ENCODE data around the gene HDGFL2.

Gene HDGFL2

DNA sequence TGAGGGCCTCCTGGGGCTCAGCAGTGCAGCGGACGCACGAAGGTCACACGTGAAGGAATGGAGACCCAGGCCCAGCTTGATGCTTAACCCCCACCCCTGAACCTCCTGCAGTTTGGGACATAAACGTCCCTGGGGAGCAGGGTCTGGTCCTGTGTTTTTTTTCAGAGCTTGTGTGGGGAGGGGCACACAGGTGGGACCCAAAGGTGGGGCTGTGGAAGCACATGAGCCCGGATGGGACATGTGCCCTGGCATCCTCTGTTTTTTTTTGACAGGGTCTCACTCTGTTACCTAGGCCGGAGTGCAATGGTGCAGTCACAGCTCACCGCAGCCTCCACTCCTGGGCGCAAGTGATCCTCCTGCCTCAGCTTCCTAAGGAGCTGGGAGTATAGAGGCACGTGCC lies 35.0 kb upstream of the HDGFL2 start:
- Histone ChIP-seq H4K20me1 (ENCODE audit: insufficient read depth) (0 out of 2 replicates have a peak, but pooled peaks cover 5% of the 10 kb centered on the region), H3K4me1 (ENCODE audit: low read depth, poor library complexity, severe bottlenecking) (no peaks in the 10 kb centered on the region), H3K9ac (no peak overlapping the region), H3K4me3 (IDR thresholded peaks at IDR 0.05; ENCODE audit: insufficient read depth, low read depth, low read length) (no peak overlapping the region), H3K36me3 (ENCODE audit: insufficient read depth) (no peaks in the 10 kb centered on the region), H3K27me3 (ENCODE audit: insufficient read depth, low read depth) (no peaks in the 10 kb centered on the region), H2AFZ (ENCODE audit: low read depth) (no peak overlapping the region), H3K4me2 (no peak overlapping the region), H3K27ac (no peak overlapping the region), H3K79me2 (ENCODE audit: insufficient read depth, low read depth) (no peaks in the 10 kb centered on the region)
- TF ChIP-seq, protein P1, sequence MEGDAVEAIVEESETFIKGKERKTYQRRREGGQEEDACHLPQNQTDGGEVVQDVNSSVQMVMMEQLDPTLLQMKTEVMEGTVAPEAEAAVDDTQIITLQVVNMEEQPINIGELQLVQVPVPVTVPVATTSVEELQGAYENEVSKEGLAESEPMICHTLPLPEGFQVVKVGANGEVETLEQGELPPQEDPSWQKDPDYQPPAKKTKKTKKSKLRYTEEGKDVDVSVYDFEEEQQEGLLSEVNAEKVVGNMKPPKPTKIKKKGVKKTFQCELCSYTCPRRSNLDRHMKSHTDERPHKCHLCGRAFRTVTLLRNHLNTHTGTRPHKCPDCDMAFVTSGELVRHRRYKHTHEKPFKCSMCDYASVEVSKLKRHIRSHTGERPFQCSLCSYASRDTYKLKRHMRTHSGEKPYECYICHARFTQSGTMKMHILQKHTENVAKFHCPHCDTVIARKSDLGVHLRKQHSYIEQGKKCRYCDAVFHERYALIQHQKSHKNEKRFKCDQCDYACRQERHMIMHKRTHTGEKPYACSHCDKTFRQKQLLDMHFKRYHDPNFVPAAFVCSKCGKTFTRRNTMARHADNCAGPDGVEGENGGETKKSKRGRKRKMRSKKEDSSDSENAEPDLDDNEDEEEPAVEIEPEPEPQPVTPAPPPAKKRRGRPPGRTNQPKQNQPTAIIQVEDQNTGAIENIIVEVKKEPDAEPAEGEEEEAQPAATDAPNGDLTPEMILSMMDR (conservative IDR thresholded peaks at IDR 0.05; ENCODE audit: low read depth, low read length), result no peak

DNA sequence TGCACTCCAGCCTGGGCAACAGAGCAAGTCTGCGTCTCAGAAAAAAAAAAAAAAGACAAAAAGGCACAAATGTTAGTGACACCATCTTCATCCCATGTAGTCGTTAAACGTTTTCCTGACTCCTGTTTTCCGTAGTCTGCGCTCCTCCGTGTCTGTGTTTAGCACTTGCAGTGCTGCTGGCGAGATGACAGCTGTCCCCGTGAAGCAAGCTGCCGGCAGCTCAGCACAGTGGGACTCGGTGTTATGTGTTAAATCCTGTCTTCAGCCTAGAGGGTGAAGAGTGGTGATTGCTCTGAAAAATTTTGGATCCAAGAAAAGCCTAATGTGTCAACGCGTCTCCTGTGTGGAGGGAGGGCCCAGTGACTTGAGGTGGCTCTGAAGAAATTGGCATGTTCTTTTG lies 32.9 kb upstream of the HDGFL2 start:
- Histone ChIP-seq H2AFZ (ENCODE audit: low read depth) (no peak overlapping the region), H3K9ac (no peak overlapping the region), H3K27me3 (ENCODE audit: insufficient read depth, low read depth) (no peaks in the 10 kb centered on the region), H3K27ac (no peak overlapping the region), H3K36me3 (ENCODE audit: insufficient read depth) (no peaks in the 10 kb centered on the region), H3K4me3 (IDR thresholded peaks at IDR 0.05; ENCODE audit: insufficient read depth, low read depth, low read length) (no peak overlapping the region), H3K79me2 (ENCODE audit: insufficient read depth, low read depth) (no peaks in the 10 kb centered on the region), H4K20me1 (ENCODE audit: insufficient read depth) (0 out of 2 replicates have a peak, but pooled peaks cover 5% of the 10 kb centered on the region), H3K4me2 (no peak overlapping the region), H3K4me1 (ENCODE audit: low read depth, poor library complexity, severe bottlenecking) (no peaks in the 10 kb centered on the region)
- TF ChIP-seq, protein P1 (conservative IDR thresholded peaks at IDR 0.05; ENCODE audit: low read depth, low read length), result no peak

DNA sequence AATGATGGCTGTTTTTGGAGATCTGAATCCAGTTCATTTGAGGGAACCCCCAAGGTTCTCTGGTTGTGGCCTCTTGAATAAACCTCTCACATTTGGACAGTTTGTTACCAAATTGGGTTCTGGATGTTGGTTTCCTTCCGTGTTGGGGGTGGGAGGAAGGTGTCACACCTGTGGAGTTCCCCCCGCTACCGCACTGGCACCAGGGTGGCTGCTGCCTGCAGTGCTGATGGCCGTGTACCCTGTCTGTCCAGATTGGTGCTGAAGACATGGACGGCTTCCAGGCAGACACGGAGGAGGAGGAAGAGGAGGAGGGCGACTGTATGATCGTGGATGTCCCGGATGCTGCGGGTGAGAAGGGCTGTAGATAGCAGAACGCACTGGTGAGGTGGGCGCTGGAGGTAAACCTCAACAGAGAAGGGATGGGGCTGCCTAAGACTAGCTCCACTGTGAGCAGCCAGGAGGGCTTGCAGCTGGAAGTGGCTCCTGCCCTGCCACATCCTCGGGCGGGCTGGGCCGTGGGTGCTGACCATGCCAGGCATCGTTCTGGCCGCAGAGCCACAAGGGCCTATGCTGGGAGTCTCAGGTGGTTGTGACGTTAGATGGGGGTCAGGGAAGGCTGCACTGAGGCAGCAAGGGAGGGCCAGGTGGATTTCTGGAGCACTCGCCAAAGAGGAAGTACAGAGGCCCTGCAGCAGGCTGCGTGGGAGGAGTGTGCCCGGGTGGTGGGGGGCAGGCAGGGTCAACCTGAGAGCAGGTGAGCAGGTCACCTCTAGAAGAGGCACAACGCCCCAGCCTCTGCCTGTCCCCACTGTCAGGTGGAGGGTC lies 29.9 kb upstream of the HDGFL2 start:
- no peaks in the 10 kb centered on the region for H3K4me1 ChIP-seq (ENCODE audit: low read depth, poor library complexity, severe bottlenecking)
- no peak overlapping the region for H2AFZ ChIP-seq (ENCODE audit: low read depth)
- TF ChIP-seq, protein P1 (conservative IDR thresholded peaks at IDR 0.05; ENCODE audit: low read depth, low read length), result no peak
- no peaks in the 10 kb centered on the region for H3K79me2 ChIP-seq (ENCODE audit: insufficient read depth, low read depth)
- no peak overlapping the region for H3K4me2 ChIP-seq
- H3K27ac ChIP-seq, result no peak overlapping the region
- H3K9ac ChIP-seq, result no peak overlapping the region
- no peak overlapping the region for H3K4me3 ChIP-seq (IDR thresholded peaks at IDR 0.05; ENCODE audit: insufficient read depth, low read depth, low read length)
- 0 out of 2 replicates have a peak, but pooled peaks cover 5% of the 10 kb centered on the region for H4K20me1 ChIP-seq (ENCODE audit: insufficient read depth)
- H3K27me3 ChIP-seq (ENCODE audit: insufficient read depth, low read depth), result no peaks in the 10 kb centered on the region
- H3K36me3 ChIP-seq (ENCODE audit: insufficient read depth), result no peaks in the 10 kb centered on the region

DNA sequence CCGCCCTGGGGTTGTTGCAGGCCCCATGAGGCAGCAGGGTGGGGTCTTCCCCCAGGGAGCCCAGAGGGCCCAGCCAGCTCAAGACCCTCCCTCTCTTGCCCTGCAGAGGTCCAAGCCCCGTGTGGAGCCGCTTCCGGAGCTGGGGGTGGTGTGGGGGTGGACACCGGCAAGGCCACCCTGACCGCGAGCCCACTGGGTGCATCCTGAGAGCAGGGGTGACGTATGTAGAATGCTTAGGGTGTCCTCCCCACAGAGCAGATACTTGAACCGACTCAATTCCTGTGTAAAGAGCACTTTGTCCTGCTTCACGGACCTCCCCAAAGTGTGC lies 29.3 kb upstream of the HDGFL2 start:
- H3K9ac ChIP-seq, result no peak overlapping the region
- H3K79me2 ChIP-seq (ENCODE audit: insufficient read depth, low read depth), result no peaks in the 10 kb centered on the region
- H3K27me3 ChIP-seq (ENCODE audit: insufficient read depth, low read depth), result no peaks in the 10 kb centered on the region
- no peak overlapping the region for H3K4me3 ChIP-seq (IDR thresholded peaks at IDR 0.05; ENCODE audit: insufficient read depth, low read depth, low read length)
- no peak overlapping the region for H3K4me2 ChIP-seq
- H3K27ac ChIP-seq, result no peak overlapping the region
- H3K4me1 ChIP-seq (ENCODE audit: low read depth, poor library complexity, severe bottlenecking), result no peaks in the 10 kb centered on the region
- H2AFZ ChIP-seq (ENCODE audit: low read depth), result no peak overlapping the region
- H3K36me3 ChIP-seq (ENCODE audit: insufficient read depth), result no peaks in the 10 kb centered on the region
- TF ChIP-seq, protein P1 (conservative IDR thresholded peaks at IDR 0.05; ENCODE audit: low read depth, low read length), result no peak
- 0 out of 2 replicates have a peak, but pooled peaks cover 5% of the 10 kb centered on the region for H4K20me1 ChIP-seq (ENCODE audit: insufficient read depth)
